HG03565 (cell line): Measurements from ENCODE around the gene PRDM16.

Source experiments
- ATAC-seq: cut with Tn5 transposase; IDR thresholded peaks from one replicate; pipeline ENCODE4 v1.9.1; 2021; ENCODE audit warnings: mild to moderate bottlenecking, moderate library complexity; ENCODE audit not compliant: unreplicated experiment

The PRDM16 gene

GRCh38 chr1:3403011-3403345, 334.0 kb downstream of the PRDM16 start:
- ATAC-seq = no peak

- no peak for ATAC-seq
Measured at GRCh38 chr1:3403388-3404231, 334.6 kb downstream of the PRDM16 start.

GRCh38 chr1:3404301-3404700, 335.3 kb downstream of the PRDM16 start:
- no peak for ATAC-seq

- no peak for ATAC-seq
Measured at GRCh38 chr1:3404801-3405200, 335.8 kb downstream of the PRDM16 start.

GRCh38 chr1:3405491-3405890, 336.5 kb downstream of the PRDM16 start:
- ATAC-seq = no peak

GRCh38 chr1:3405974-3406867, 337.2 kb downstream of the PRDM16 start:
- no peak for ATAC-seq

- ATAC-seq = no peak
Measured at GRCh38 chr1:3407021-3407420, 338.0 kb downstream of the PRDM16 start.

- ATAC-seq = no peak
Measured at GRCh38 chr1:3408751-3409266, 339.8 kb downstream of the PRDM16 start.

- ATAC-seq = no peak
Measured at GRCh38 chr1:3409366-3410141, 340.6 kb downstream of the PRDM16 start.

GRCh38 chr1:3410142-3410925, 341.3 kb downstream of the PRDM16 start:
- no peak for ATAC-seq

GRCh38 chr1:3411806-3412205, 342.8 kb downstream of the PRDM16 start:
- ATAC-seq = no peak

GRCh38 chr1:3412376-3412775, 343.4 kb downstream of the PRDM16 start:
- no peak for ATAC-seq

- ATAC-seq = no peak
Measured at GRCh38 chr1:3413975-3414710, 345.1 kb downstream of the PRDM16 start.

GRCh38 chr1:3415260-3416090, 346.5 kb downstream of the PRDM16 start:
- no peak for ATAC-seq

- ATAC-seq = no peak
Measured at GRCh38 chr1:3417082-3417739, 348.2 kb downstream of the PRDM16 start.

GRCh38 chr1:3417934-3418333, 348.9 kb downstream of the PRDM16 start:
- ATAC-seq = no peak

GRCh38 chr1:3418600-3418999, 349.6 kb downstream of the PRDM16 start:
- ATAC-seq = no peak
